GM12874 (cell line): Measurements from ENCODE around the gene DCX.

Experiments used
- CTCF ChIP-seq: IDR thresholded peaks from 2 replicates; pipeline ENCODE4 v1.5.1; 2011; ENCODE audit warnings: low read depth, mild to moderate bottlenecking, control low read depth, low read length, moderate library complexity; ENCODE audit not compliant: insufficient read depth

Gene DCX

GRCh38 chrX:111353793-111354192, 58.2 kb downstream of the DCX start:
- TF ChIP-seq CTCF, result no peak

DNA sequence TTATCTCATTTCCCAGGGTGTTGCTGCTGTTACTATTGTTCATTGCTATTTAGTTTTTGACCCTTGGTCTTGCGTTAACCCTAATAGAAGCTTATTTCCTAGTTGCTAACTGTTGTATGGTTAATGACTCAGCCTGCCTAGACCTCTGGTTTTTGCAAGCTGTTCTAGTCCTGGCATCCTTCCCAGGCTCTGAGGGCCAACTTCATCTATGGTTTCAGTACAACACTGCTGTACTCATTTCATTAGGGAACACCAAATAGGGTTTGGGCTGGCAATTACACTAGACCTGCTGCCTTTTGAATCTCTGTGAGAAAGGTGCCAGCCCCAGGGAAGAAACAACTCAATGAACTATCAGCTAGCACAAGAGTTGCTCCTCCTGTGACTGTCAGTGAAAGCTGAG, 59.6 kb downstream of the DCX start:
- no peak for TF ChIP-seq CTCF

GRCh38 chrX:111349934-111350333, 62.1 kb downstream of the DCX start:
- no peak for TF ChIP-seq CTCF

- TF ChIP-seq CTCF, result no peak
Observed at GRCh38 chrX:111349101-111349500, 62.9 kb downstream of the DCX start.

GRCh38 chrX:111348429-111348828, 63.6 kb downstream of the DCX start:
- no peak for TF ChIP-seq CTCF

DNA sequence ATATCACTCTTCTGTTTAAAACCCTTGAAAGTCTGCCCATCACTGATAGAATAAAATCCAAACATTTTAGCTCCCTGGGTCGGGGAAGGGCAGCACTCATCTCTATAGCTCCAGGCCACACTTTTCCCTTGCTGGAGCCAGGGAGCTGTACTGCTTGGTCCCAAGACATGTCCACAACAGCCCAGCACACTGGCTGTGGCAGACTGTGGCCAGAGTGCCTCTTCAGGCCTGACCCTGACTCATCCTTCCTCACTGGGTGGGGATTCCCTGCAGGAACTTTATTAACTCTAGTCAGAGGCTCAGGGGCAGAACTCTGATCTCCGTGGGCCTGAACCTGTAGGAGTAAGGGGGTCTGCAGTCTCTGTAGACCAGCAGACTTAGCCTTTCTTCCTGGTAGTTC, 71.9 kb downstream of the DCX start:
- TF ChIP-seq CTCF, result no peak

DNA sequence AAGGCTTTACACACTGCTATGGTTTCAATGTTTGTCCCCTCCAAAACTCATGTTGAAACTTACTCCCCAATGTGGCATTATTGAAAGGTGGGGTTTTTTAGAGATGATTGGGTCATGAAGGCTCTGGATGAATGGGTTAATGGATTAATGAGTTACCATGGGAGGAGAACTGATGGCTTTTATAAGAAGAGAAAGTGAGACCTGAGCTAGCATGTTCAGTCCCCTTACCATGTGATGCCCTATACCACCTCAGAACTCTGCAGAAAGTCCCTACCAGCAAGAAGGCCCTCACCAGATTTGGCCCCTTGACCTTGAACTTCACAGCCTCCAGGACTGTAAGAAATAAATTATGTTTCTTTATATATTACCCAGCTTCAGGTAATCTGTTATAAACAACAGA, 72.8 kb downstream of the DCX start:
- TF ChIP-seq CTCF, result no peak
